GM19240 (cell line): ENCODE data around the gene CYP2E1.
"Not testable (repeated sequence)": the region's sequence is repeated elsewhere in the genome, so short reads cannot be mapped to it uniquely, and the experiment has no call there.

ENCODE experiments used
- DNase-seq: peaks from one replicate; pipeline ENCODE4 v3.0.0; 2011; ENCODE audit warnings: low spot score; ENCODE audit not compliant: insufficient read length

Gene CYP2E1

GRCh38 chr10:133528296-133528844 lies 1.2 kb downstream of the CYP2E1 start:
- no peak for DNase-seq

- DNase-seq, result no peak
Measured at GRCh38 chr10:133528845-133529575, 1.8 kb downstream of the CYP2E1 start.

- DNase-seq, result no peak
Measured at GRCh38 chr10:133529576-133529946, 2.4 kb downstream of the CYP2E1 start.

- no peak for DNase-seq
Measured at GRCh38 chr10:133530506-133530905, 3.3 kb downstream of the CYP2E1 start.

GRCh38 chr10:133532871-133533270 lies 5.7 kb downstream of the CYP2E1 start:
- no peak for DNase-seq

GRCh38 chr10:133534417-133534816 lies 7.3 kb downstream of the CYP2E1 start:
- DNase-seq, result no peak

- no peak for DNase-seq
Measured at GRCh38 chr10:133536198-133536597, 9.0 kb downstream of the CYP2E1 start.

- DNase-seq, result no peak
Measured at GRCh38 chr10:133537546-133538545, 10.7 kb downstream of the CYP2E1 start.

- DNase-seq, result not testable (repeated sequence)
Measured at GRCh38 chr10:133541441-133541975, 14.3 kb downstream of the CYP2E1 start.

GRCh38 chr10:133544506-133544905 lies 17.3 kb downstream of the CYP2E1 start:
- no peak for DNase-seq

GRCh38 chr10:133554600-133554999 lies 27.4 kb downstream of the CYP2E1 start:
- DNase-seq, result no peak

GRCh38 chr10:133555521-133555920 lies 28.4 kb downstream of the CYP2E1 start:
- no peak for DNase-seq

- no peak for DNase-seq
Measured at GRCh38 chr10:133557381-133557780, 30.2 kb downstream of the CYP2E1 start.

GRCh38 chr10:133559216-133559615 lies 32.1 kb downstream of the CYP2E1 start:
- no peak for DNase-seq

- no peak for DNase-seq
Measured at GRCh38 chr10:133564816-133565215, 37.7 kb downstream of the CYP2E1 start.

GRCh38 chr10:133565441-133566294 lies 38.5 kb downstream of the CYP2E1 start, which contains the start of gene SYCE1:
SYCE1 (minus strand) TSS chr10:133565583; CDS start chr10:133565529, 54 bp downstream.
- DNase-seq, result no peak

GRCh38 chr10:133567119-133567518 lies 40.0 kb downstream of the CYP2E1 start:
- no peak for DNase-seq

GRCh38 chr10:133567609-133568286 lies 40.6 kb downstream of the CYP2E1 start:
- no peak for DNase-seq

- no peak for DNase-seq
Measured at GRCh38 chr10:133568287-133568614, 41.1 kb downstream of the CYP2E1 start.

- DNase-seq, result not testable (repeated sequence)
Measured at GRCh38 chr10:133568831-133569527, 41.8 kb downstream of the CYP2E1 start.
